HG03575 (cell line): Measurements from ENCODE around the gene RAB27A.
"Not testable (repeated sequence)": the region's sequence is repeated elsewhere in the genome, so short reads cannot be mapped to it uniquely, and the experiment has no call there.

Source experiments
- ATAC-seq: cut with Tn5 transposase; IDR thresholded peaks from one replicate; pipeline ENCODE4 v1.9.1; 2021; ENCODE audit not compliant: unreplicated experiment, insufficient number of reproducible peaks, low FRiP score; ENCODE audit errors: extremely low read depth

Gene RAB27A

DNA sequence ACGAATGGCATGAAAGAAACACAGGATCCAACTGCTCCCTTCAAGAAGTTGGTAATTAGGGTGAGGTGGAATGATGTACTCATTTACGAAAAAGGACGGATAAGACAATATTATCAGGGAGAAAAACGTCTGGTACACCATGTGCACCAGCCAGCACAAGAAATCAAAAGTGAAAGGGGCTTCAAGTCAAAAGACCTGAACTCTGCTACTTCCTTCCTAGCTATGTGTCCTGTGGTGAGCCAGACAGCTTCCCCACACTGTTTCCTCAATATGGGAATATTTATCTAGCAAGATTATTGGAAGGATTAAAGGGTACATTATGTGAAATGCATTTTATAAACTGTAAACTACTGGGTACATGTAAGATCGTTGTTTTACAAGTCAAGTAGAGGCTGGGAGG, 33.9 kb downstream of the RAB27A start:
- ATAC-seq = no peak

- no peak for ATAC-seq
These were observed 34.5 kb downstream of the RAB27A start for GRCh38 chr15:55254916-55255679.

GRCh38 chr15:55253580-55253979, 36.0 kb downstream of the RAB27A start:
- no peak for ATAC-seq

DNA sequence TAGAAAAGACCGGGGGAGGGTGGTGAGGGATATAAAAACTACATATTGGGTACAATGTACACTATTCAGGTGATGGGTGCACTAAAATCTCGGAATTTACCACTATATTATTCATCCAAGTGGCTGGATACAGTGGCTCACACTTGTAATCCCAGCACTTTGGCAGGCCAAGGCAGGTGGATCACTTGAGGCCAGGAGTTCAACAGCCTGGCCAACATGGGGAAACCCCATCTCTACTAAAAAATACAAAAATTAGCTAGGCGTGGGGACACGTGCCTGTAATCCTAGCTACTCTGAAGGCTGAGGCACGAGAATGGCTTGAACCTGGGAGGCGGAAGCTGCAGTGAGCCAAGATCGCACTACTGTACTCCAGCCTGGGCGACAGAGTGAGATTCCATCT, 37.4 kb downstream of the RAB27A start:
- ATAC-seq = not testable (repeated sequence)

DNA sequence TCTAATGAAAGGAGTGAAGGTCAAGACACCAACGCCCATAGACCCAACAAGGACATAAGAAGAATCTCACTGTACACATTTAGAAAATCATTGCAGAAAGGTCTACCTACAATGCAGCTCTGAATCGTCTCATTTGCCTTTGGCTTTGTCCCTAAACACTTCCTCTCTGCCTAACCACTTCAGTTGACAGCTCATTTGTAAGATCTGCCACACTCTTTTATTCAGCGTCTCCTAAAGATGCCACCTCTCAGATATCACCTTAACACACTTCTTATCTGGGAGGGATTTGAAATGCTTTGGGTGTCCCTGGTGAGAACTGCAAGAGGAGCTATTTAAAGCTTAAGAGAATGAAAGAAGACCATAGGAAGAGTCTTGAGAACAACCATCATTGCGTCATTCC, 38.7 kb downstream of the RAB27A start:
- no peak for ATAC-seq

DNA sequence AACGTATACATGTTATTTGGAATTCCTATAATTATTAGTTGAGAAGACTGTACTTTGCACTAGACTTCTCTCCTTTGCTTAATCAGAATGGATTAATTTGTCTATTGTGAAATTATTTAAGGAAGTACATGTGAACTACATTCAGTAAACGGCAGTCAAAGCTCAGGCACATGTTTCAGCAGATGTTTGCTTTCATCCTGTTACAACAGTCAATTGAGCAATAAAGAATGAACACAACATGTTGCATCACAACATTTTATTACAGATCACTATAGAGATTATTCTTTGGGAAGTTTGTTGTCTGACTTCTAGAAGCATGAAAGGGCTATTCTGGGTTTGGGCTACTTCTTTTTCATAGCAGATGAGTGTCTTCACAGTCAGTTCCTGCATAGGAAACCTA, 39.2 kb downstream of the RAB27A start:
- ATAC-seq = no peak

GRCh38 chr15:55249885-55250284, 39.7 kb downstream of the RAB27A start:
- not testable (repeated sequence) for ATAC-seq

DNA sequence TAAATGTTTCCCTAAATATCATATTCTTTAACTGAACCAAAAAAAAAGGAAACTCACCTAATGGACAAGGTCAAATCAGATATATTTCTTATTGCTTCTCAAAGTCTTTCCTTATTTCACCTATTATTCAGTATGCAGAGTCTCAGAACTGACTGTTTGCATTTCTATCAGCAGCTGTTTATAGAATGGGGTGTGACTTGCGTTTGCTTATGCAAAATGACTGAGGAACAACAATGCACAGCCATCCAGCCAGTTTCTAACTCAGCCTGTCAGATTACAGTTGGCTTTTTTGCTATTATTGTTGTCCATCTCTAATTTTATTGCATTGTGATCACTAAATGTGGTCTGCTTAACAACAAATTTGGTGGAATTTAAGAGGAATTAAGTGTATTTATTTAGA, 40.7 kb downstream of the RAB27A start:
- ATAC-seq = no peak

DNA sequence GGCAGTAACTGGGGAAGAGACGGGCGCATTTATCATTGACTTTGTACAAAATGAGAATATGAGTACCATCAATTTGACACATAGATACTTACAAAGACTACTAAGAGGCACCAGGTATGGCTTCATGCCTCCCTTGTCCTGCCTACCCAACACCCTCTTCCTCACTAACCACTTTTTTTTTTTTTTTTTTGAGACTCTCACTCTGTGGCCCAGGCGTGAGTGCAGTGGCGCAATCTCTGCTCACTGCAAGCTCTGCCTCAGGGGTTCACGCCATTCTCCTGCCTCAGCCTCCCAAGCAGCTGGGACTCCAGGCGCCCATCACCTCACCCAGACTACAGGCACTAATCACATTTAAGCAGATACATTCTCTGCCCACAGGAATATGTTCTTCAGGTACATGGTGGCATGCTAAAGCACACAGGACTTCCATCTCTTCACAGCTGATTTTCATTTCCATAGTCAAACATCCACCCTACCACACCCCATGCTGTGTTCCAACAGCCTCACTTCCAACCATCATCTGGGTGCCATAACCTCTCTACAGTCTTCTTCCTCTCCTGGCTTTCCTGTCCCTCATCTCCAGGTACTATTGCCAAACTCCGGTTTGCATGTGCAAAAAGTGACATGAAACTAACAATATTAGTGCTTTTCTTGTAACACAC, 41.7 kb downstream of the RAB27A start:
- no peak for ATAC-seq

- ATAC-seq = no peak
These were observed 42.3 kb downstream of the RAB27A start for GRCh38 chr15:55247311-55247710.

GRCh38 chr15:55246567-55246966, 43.0 kb downstream of the RAB27A start:
- ATAC-seq = no peak

GRCh38 chr15:55245059-55245458, 44.6 kb downstream of the RAB27A start:
- ATAC-seq = no peak

DNA sequence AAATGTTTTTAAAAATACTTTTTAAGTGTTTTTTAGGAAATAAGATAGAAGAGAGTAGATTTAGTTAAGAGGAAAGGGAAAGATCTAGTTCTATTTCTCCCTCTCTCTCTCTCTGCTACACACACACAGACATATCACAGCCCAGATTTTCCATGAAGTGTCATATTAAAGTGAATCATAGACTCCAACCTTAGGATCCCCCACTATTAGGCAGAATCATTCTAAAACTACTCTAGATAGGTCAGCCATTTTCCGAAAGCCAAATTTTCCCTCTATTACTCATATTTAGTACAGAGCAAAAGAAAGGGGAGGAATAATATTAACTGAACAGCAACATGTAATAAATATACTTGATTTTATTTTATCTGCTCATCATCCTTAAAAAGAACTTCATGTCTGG, 47.7 kb downstream of the RAB27A start:
- no peak for ATAC-seq

- ATAC-seq = no peak
These were observed 48.4 kb downstream of the RAB27A start for GRCh38 chr15:55241186-55241585.

DNA sequence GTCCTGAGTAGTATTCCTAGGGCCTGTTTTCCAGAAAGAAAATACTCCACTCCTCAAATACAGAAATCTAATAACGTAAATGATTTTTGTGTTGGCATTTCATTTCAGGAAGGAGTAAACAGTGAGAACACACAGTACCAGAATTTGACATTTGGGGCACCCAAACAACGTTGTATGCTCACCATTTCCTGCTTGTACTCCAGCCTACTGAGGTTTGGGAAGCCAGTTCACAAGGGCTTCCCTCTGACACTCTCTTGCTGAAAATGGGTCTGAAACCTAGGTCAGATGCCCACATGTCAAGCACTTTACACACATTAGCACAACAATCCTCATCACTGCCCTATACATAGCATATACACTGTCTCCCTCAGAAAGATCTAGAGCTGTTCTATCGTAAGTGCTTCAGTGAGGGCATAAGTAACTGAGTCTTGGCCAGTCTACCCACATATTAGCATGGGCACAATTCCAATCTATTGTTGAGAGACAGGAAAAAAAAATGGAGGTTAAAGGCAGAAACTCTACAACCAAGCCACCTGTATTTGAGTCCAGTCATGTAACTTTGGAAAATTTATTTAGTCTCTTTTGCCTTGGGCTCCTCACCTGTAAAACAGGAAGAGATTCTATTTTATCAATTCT, 49.4 kb downstream of the RAB27A start:
- ATAC-seq = no peak

- ATAC-seq = no peak
These were observed 50.0 kb downstream of the RAB27A start for GRCh38 chr15:55239440-55240124.

DNA sequence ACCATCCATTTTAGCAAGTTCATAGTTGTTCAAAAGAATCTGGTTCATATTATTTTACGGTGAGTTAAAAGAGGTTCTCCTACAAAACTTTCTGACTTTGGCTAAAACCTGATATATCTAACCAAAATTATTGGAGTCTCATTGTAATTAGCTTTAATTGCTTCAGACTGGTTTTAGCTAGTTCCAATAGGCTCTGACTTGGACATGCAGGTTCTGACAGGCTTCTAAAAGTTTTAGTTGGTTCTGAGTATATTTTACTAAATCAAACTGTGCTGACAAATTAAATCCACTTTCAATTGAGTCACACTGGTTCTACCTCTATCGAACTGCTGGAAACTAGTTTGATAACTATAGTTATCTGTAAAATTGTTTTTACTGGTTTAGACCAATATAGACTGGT, 50.7 kb downstream of the RAB27A start:
- ATAC-seq = no peak

DNA sequence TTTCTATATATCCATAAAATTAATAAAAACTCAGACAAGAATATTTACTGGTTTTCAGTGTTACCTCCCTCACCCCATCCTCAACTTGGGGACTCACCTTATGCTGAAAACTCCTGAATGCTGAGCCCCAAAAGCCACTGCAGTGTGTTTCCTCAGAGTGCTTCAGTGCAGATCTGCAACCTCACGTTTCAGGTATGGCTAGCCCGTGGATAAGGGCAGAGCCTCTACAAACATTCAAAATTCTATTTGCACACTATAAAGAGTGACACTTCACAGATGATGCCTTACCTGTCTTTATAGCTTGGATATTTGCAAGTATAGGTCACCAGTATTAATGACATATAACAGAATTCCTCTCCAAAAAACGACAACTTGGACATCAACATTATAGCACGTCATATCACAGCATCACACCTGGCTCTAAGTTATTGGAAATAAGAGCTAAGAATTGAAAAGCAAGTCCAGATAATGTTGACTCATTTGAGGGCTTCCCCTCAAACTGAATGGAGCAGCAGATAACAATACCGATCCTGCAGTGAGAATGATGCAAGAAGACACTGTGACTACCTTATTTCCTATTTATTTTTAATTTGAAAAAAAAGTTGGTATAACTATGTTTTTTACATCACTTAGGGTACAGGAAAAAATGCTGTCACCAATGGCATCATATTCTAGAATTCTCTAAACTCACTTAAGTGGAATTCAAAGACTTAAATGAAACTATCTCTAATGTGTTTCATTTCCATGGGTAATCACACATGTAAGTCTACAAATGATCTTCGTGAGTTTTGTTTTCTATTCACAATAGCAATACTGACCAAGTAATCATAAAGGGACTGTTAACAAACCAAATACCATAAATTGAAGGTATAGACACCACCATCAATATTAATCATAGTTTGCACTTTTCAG, 52.1 kb downstream of the RAB27A start:
- no peak for ATAC-seq

GRCh38 chr15:55235546-55236036, 54.0 kb downstream of the RAB27A start:
- no peak for ATAC-seq
